ENCODE data around the gene TMEM139. TPM values are rescaled to one million over a fixed set of nuclear protein-coding genes. Genes with fewer than 3 reads are reported as not detected.

Gene TMEM139
- total RNA-seq, 1 donor from 2014 or later: 0.47 TPM

DNA sequence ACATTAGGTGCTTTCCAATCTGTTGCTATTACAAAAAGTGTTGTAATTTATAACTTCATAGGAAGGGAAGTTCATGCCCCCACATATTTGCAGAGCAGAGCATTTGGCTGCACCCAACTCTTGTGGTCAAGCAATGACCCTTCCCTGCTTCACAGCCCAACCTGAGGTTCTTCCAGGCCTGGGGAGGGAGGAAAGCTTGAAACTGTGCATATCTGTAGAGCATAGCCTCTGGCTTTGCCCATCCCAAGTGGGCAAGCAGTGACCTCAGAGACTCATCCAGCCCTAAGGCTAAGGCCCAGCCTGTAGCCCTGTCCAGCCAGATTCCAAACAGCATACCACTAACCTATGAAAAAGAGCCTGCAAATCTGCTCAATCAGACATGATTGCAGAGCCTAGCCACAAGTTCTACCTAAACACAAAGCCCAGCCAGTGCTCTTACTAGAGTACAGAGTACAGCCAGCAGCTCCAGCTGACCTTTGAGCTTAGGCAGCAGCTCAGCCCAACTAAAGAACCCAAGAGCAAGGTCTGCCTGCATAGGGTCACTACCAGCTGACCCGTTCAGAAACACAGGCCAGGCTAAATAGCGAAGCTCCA is 35.9 kb upstream of the TMEM139 start:
- H3K4me3 Mint-ChIP-seq: no peak overlapping the region
- DNase-seq (no peak), ATAC-seq (ENCODE audit: low read depth) (no peak)
- no peaks in the 10 kb centered on the region for H3K36me3 Mint-ChIP-seq (ENCODE audit: low read depth)
- peaks cover 7% of the 10 kb centered on the region for H3K9me3 Mint-ChIP-seq
- intact Hi-C loops (cut with micrococcal nuclease): loop anchor here (10.0 kb wide), 2 partner anchors 256 to 1146 kb away; no protein-coding TSS in a partner anchor
- ChIA-PET POLR2A (interaction anchor here (1.3 kb wide), 1 partner anchor 234 kb away, joined by 3 read pairs; no protein-coding TSS in a partner anchor), CTCF (interaction anchor here (0.8 to 2.1 kb wide), 2 partner anchors 8 to 9 kb away, joined by 3 to 13 read pairs; no protein-coding TSS in a partner anchor)
- TF ChIP-seq, protein P1, sequence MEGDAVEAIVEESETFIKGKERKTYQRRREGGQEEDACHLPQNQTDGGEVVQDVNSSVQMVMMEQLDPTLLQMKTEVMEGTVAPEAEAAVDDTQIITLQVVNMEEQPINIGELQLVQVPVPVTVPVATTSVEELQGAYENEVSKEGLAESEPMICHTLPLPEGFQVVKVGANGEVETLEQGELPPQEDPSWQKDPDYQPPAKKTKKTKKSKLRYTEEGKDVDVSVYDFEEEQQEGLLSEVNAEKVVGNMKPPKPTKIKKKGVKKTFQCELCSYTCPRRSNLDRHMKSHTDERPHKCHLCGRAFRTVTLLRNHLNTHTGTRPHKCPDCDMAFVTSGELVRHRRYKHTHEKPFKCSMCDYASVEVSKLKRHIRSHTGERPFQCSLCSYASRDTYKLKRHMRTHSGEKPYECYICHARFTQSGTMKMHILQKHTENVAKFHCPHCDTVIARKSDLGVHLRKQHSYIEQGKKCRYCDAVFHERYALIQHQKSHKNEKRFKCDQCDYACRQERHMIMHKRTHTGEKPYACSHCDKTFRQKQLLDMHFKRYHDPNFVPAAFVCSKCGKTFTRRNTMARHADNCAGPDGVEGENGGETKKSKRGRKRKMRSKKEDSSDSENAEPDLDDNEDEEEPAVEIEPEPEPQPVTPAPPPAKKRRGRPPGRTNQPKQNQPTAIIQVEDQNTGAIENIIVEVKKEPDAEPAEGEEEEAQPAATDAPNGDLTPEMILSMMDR (IDR thresholded peaks at IDR 0.05): no peak
- peaks cover 54% of the 10 kb centered on the region for H3K4me1 Mint-ChIP-seq
- no peak overlapping the region for H3K27ac Mint-ChIP-seq
- H3K27me3 Mint-ChIP-seq: no peaks in the 10 kb centered on the region

DNA sequence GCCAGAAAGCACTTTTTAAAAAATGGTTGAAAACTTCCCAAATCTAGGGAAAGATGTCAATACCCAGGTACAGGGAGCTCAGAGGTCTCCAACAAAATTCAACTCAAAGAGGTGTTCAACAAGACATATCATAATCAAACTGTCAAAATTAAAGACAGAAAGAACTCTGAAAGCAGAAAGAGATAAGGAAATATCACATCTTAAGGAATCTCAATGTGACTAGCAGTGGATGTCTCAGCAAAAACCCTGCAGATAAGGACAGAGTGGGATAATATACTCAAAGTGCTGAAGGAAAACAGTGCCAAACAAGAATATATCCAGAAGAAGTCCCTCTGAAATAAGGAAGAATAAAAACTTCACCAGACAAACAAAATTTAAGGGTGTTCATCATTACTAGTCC is 34.6 kb upstream of the TMEM139 start:
- Mint-ChIP-seq H3K4me3 (no peak overlapping the region), H3K4me1 (peaks cover 54% of the 10 kb centered on the region), H3K9me3 (peaks cover 7% of the 10 kb centered on the region), H3K27me3 (no peaks in the 10 kb centered on the region), H3K27ac (no peak overlapping the region), H3K36me3 (ENCODE audit: low read depth) (no peaks in the 10 kb centered on the region)
- no peak for ATAC-seq (ENCODE audit: low read depth)
- ChIA-PET POLR2A (interaction anchor here (1.2 to 1.3 kb wide), 2 partner anchors 13 to 235 kb away, joined by 3 read pairs; partner anchors contain the start of gene GSTK1), CTCF (interaction anchor here (2.1 kb wide), 1 partner anchor 10 kb away, joined by 13 read pairs; no protein-coding TSS in a partner anchor)
- intact Hi-C loops (cut with micrococcal nuclease): no loop called here
- TF ChIP-seq, protein P1 (IDR thresholded peaks at IDR 0.05): no peak
- no peak for DNase-seq

DNA sequence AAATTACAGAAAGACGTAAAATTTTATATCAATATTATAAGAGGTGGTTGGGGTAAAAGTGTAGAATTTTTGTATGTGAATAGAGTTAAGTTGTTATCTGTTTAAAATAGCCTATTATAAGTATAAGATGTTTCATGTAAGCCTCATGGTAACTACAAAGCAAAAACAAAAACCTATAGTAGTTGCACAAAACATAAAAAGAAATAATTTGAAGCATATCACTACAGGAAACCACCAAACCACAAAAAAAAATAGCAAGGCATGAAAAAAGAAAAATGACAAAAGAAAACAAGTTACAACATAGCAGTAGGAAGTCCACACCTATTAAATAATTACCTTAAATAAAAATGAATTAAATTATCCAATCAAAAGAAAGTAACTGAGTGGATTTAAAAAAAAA is 33.9 kb upstream of the TMEM139 start:
- Mint-ChIP-seq H3K4me3 (no peak overlapping the region), H3K9me3 (peaks cover 7% of the 10 kb centered on the region), H3K4me1 (peaks cover 53% of the 10 kb centered on the region), H3K36me3 (ENCODE audit: low read depth) (no peaks in the 10 kb centered on the region), H3K27ac (peak overlapping the region; percentile 47), H3K27me3 (no peaks in the 10 kb centered on the region)
- CTCF ChIA-PET: interaction anchor here (2.1 kb wide), 1 partner anchor 10 kb away, joined by 13 read pairs; no protein-coding TSS in a partner anchor
- TF ChIP-seq, protein P1 (IDR thresholded peaks at IDR 0.05): no peak
- POLR2A ChIA-PET: interaction anchor here (0.5 to 0.6 kb wide), 2 partner anchors 63 to 444 kb away, joined by 3 to 4 read pairs; no protein-coding TSS in a partner anchor
- ATAC-seq (ENCODE audit: low read depth) (no peak), DNase-seq (no peak)
- intact Hi-C loops (cut with micrococcal nuclease): loop anchor here (1.0 kb wide), 1 partner anchor 12 kb away; the partner anchor contains the start of gene GSTK1

DNA sequence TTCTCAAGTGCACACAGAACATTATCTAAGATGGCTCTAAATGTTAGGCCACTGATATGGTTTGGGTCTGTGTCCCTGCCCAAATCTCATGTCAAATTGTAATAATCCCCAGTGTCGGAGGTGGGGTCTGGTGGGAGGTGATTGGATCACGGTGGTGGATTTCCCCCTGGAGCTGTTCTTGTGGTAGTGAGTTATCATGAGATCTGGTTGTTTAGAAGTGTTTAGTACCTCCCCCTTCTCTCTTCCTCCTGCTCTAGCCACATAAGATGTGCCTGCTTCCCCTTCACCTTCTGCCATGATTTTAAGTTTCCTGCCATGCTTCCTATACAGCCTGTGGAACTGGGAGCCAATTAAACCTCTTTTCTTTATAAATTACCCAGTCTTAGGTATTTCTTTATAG is 32.8 kb upstream of the TMEM139 start:
- ATAC-seq (ENCODE audit: low read depth): no peak
- H3K4me3 Mint-ChIP-seq: no peak overlapping the region
- DNase-seq: no peak
- H3K36me3 Mint-ChIP-seq (ENCODE audit: low read depth): no peaks in the 10 kb centered on the region
- intact Hi-C loops (cut with micrococcal nuclease): no loop called here
- ChIA-PET POLR2A (no interaction called here), CTCF (interaction anchor here (1.2 kb wide), 1 partner anchor 12 kb away, joined by 5 read pairs; no protein-coding TSS in a partner anchor)
- H3K27me3 Mint-ChIP-seq: no peaks in the 10 kb centered on the region
- peaks cover 50% of the 10 kb centered on the region for H3K4me1 Mint-ChIP-seq
- TF ChIP-seq, protein P1 (IDR thresholded peaks at IDR 0.05): no peak
- H3K27ac Mint-ChIP-seq: peak overlapping the region; percentile 53
- H3K9me3 Mint-ChIP-seq: peaks cover 7% of the 10 kb centered on the region

DNA sequence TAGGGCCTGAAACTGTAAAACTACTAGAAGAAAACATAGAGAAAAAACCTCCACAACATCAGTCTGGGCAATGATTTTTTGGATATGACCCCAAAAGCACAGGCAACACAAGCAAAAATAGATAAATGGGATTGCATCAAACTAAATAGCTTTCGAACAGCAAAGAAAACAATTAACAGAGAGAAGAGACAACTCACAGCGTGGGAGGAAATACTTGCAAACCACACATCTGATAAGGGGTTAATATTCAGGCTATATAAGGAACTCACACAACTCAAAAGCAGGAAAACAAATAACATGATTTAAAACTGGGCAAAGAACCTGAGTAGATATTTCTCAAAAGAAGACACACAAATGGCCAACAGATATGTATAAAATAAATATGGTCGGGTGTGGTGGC is 29.2 kb upstream of the TMEM139 start:
- H3K36me3 Mint-ChIP-seq (ENCODE audit: low read depth): no peaks in the 10 kb centered on the region
- CTCF ChIA-PET: interaction anchor here (0.8 to 3.6 kb wide), 4 partner anchors 11 to 160 kb away, joined by 3 to 19 read pairs (median 4); no protein-coding TSS in a partner anchor
- ATAC-seq (ENCODE audit: low read depth) (no peak), DNase-seq (no peak)
- peaks cover 59% of the 10 kb centered on the region for H3K4me1 Mint-ChIP-seq
- H3K4me3 Mint-ChIP-seq: no peak overlapping the region
- intact Hi-C loops (cut with micrococcal nuclease): loop anchor here (5.0 kb wide), 1 partner anchor 448 kb away; no protein-coding TSS in a partner anchor
- H3K27me3 Mint-ChIP-seq: no peaks in the 10 kb centered on the region
- TF ChIP-seq, protein P1 (IDR thresholded peaks at IDR 0.05): no peak
- peak overlapping the region; percentile 67 for H3K27ac Mint-ChIP-seq
- POLR2A ChIA-PET: no interaction called here
- peaks cover 7% of the 10 kb centered on the region for H3K9me3 Mint-ChIP-seq

Measured in activated B cell treated with CpG ODN at 0.5 μM for 24 hours (primary cell).